Measurements from ENCODE around the gene MAP10. TPM values are rescaled to one million over a fixed set of nuclear protein-coding genes. Genes with fewer than 3 reads are reported as not detected.

Gene MAP10
- total and polyA plus RNA-seq, 10 of the 15 experiments (the other 5 are each of a cell fraction or from before 2014, with no cell fraction given), result 0.85 to 5.0 (median 4.3) TPM

DNA sequence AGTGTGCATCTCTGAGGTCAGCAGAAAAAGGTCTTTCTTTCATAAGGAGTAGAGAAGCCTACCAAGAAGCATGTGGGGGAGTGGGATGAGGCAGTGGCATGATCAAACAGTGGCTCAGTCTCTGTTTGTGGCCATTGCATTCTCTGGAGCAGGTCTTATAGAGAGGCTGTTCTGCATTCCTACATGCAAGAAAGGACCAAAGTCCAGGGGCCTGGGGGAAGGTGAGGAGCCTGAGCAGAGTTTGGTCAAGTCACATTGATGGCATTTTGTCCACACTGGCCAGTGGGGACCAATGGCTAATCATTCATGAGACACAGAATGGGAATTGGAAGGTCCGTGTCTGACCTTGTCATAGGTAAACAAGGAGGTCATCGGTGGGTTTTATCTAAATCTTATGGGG is 25.4 kb downstream of the MAP10 start (continued):
- TF ChIP-seq, protein P1, sequence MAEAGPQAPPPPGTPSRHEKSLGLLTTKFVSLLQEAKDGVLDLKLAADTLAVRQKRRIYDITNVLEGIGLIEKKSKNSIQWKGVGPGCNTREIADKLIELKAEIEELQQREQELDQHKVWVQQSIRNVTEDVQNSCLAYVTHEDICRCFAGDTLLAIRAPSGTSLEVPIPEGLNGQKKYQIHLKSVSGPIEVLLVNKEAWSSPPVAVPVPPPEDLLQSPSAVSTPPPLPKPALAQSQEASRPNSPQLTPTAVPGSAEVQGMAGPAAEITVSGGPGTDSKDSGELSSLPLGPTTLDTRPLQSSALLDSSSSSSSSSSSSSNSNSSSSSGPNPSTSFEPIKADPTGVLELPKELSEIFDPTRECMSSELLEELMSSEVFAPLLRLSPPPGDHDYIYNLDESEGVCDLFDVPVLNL (IDR thresholded peaks at IDR 0.05; ENCODE audit: low read depth, low read length), result no peak
- no peak for TF ChIP-seq USF2 (IDR thresholded peaks at IDR 0.05; ENCODE audit: borderline replicate concordance, low read depth, low read length)
- TF ChIP-seq TARDBP (IDR thresholded peaks at IDR 0.05; ENCODE audit: borderline replicate concordance), result no peak

DNA sequence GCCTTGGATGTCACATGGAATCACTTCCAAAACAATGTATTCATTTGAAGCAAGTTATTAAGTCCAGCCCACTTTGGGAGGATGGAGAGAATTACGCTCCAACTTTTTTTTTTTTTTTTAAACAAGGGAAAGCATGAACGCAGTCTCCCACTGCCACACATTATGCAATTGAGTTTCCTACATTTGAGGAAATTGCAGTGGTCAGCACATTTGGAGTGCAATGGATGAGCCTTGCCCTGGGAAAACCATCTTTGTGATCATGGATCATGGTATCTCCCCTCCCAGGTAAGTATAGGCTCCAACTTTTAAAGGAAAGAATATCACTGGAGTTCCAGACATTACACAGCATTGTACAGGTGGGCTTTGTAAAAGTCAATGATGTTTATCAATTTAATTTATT is 26.7 kb downstream of the MAP10 start:
- Histone ChIP-seq H3K4me3 (no peak overlapping the region), H3K79me2 (ENCODE audit: control insufficient read depth, insufficient read depth, low read length) (no peaks in the 10 kb centered on the region), H4K20me1 (ENCODE audit: control insufficient read depth, insufficient read depth) (no peaks in the 10 kb centered on the region), H3K9ac (ENCODE audit: control insufficient read depth, insufficient read depth, low read length) (no peak overlapping the region), H2AFZ (ENCODE audit: control insufficient read depth, low read depth, low read length) (no peak overlapping the region), H3K27ac (ENCODE audit: control insufficient read depth, insufficient read depth) (no peak overlapping the region), H3K4me2 (ENCODE audit: control insufficient read depth, insufficient read depth) (no peak overlapping the region), H3K36me3 (ENCODE audit: control insufficient read depth in 2 of 2, insufficient read depth in 2 of 2, low read length in 1 of 2) (no peaks in the 10 kb centered on the region), H3K9me3 (replicated peaks; ENCODE audit: control insufficient read depth, insufficient read depth, low read length) (no peaks in the 10 kb centered on the region), H3K4me1 (ENCODE audit: control insufficient read depth, insufficient read depth, low read length) (no peaks in the 10 kb centered on the region), H3K27me3 (replicated peaks in 1 of 2; ENCODE audit: control insufficient read depth in 2 of 2, insufficient read depth in 2 of 2, low read length in 1 of 2) (no peaks in the 10 kb centered on the region; a peak in 2 of 4 replicates)
- FAIRE-seq (no peak), DNase-seq (ENCODE audit: low read depth, low spot score) (no peak), ATAC-seq (no peak)
- ChIA-PET POLR2A (no interaction called here), SMC1A (ENCODE audit: uncharacterized antibody, unreplicated experiment) (no interaction called here), RAD21 (ENCODE audit: unreplicated experiment) (no interaction called here), CTCF (no interaction called here)
- BruUV-seq (replicated peaks), result no TSS peak
- intact Hi-C loops (cut with micrococcal nuclease; ENCODE audit: unreplicated experiment) (no loop called here), in situ Hi-C loops (cut with MboI) (no loop called here)
- 31% methylated on average over 2 of the region's 2 CpGs for WGBS (ENCODE audit: insufficient coverage, insufficient replicate concordance, low lambda C conversion rate, missing lambda C conversion rate)
- TF ChIP-seq IRF5 (IDR thresholded peaks at IDR 0.05; ENCODE audit: borderline replicate concordance) (no peak), POU2F2 (IDR thresholded peaks at IDR 0.05; ENCODE audit: borderline replicate concordance, low read depth, low read length) (no peak), CHD4 (IDR thresholded peaks at IDR 0.05) (no peak), ETV6 (conservative IDR thresholded peaks at IDR 0.05 in 1 of 2, IDR thresholded peaks at IDR 0.05 in 1 of 2; ENCODE audit: borderline replicate concordance in 1 of 2, low read depth in 1 of 2) (no peak), CEBPZ (IDR thresholded peaks at IDR 0.05; ENCODE audit: low read depth, low read length) (no peak)
- TF ChIP-seq, protein P2, sequence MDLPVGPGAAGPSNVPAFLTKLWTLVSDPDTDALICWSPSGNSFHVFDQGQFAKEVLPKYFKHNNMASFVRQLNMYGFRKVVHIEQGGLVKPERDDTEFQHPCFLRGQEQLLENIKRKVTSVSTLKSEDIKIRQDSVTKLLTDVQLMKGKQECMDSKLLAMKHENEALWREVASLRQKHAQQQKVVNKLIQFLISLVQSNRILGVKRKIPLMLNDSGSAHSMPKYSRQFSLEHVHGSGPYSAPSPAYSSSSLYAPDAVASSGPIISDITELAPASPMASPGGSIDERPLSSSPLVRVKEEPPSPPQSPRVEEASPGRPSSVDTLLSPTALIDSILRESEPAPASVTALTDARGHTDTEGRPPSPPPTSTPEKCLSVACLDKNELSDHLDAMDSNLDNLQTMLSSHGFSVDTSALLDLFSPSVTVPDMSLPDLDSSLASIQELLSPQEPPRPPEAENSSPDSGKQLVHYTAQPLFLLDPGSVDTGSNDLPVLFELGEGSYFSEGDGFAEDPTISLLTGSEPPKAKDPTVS (IDR thresholded peaks at IDR 0.05; ENCODE audit: low read depth, low read length), result no peak

Measured in GM12878 (cell line).